B cell (primary cell): ENCODE results near the gene TMEM225.

Source experiments
- CTCF ChIP-seq: fragments of 200-600 bp; IDR thresholded peaks from one replicate; pipeline ENCODE4 v1.8.0; 2022; ENCODE audit warnings: antibody characterized with exemption, mild to moderate bottlenecking
- EZH2 ChIP-seq: IDR thresholded peaks from 2 replicates; pipeline ENCODE4 v1.6.1; 2012; ENCODE audit warnings: borderline replicate concordance, low read depth, mild to moderate bottlenecking, moderate library complexity, low read length; ENCODE audit not compliant: insufficient read depth, poor library complexity, severe bottlenecking

GRCh38 chr11:123838199-123838598, 47.3 kb downstream of the TMEM225 start:
- TF ChIP-seq CTCF (no peak), EZH2 (no peak)
